ENCODE results near the gene CREBBP.

Gene CREBBP

GRCh38 chr16:3774819-3775218, 105.7 kb downstream of the CREBBP start:
- FAIRE-seq (no peak), DNase-seq (ENCODE audit: extremely low spot score, insufficient read length, low read depth) (no peak)

GRCh38 chr16:3774156-3774767, 106.3 kb downstream of the CREBBP start:
- FAIRE-seq (no peak), DNase-seq (ENCODE audit: extremely low spot score, insufficient read length, low read depth) (no peak)

DNA sequence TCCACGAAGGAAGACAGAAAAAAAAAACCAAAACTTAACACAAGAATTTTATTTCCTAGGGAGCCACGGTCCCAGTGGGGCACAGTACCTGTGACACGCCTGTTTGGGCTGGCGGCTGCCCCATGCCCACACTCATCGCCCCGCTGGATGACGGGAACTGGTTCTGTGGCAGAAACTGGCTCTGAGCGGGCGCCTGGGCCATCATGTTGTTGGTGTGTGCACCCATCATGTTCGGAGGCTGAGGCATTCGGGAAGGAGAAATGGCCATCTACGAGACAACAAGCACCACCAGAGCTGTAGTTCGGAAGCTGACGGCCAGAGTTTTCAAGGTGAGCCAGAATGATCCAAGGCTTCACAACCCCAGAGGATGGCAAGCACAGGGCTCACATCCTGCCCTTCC, 106.8 kb downstream of the CREBBP start:
- DNase-seq (ENCODE audit: extremely low spot score, insufficient read length, low read depth) (no peak), FAIRE-seq (no peak)

GRCh38 chr16:3771513-3771912, 109.0 kb downstream of the CREBBP start:
- FAIRE-seq, result no peak
- no peak for DNase-seq (ENCODE audit: extremely low spot score, insufficient read length, low read depth)

DNA sequence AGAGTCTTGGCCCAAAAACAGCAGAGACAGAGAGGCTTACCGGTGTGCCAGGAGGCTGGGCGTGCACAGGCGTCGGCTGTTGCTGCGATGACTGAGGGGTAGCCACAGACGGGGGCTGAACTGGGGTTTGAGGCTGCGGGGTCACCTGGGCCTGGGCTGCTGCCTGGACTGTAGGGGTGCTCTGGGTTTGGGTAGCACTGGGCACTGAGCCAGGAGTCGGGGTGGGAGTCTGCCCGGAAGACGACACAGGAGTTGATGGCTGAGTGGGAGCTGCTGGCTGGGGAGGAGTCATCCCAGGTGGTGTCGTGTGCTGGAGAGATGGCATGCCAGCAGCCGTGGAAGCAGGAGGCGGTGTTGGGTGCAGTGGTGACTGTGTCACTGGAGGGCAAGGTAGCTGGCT, 110.0 kb downstream of the CREBBP start:
- FAIRE-seq, result no peak
- DNase-seq (ENCODE audit: extremely low spot score, insufficient read length, low read depth), result no peak

DNA sequence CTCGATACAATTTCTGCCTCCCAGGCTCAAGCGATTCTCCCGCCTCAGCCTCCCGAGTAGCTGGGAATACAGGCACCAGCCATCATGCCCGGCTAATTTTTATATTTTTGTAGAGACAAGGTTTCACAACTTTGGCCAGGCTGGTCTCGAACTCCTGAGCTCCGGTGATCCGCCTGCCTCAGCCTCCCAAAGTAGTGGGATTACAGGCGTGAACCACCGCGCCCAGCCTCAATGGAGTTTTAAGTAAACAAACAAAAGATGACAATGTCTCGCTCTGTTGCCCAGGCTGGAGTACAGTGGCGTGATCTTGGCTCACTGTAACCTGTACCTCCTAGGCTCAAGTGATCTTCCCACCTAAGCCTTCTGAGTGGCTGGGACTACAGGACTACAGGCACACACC, 110.6 kb downstream of the CREBBP start:
- FAIRE-seq (no peak), DNase-seq (ENCODE audit: extremely low spot score, insufficient read length, low read depth) (no peak)

DNA sequence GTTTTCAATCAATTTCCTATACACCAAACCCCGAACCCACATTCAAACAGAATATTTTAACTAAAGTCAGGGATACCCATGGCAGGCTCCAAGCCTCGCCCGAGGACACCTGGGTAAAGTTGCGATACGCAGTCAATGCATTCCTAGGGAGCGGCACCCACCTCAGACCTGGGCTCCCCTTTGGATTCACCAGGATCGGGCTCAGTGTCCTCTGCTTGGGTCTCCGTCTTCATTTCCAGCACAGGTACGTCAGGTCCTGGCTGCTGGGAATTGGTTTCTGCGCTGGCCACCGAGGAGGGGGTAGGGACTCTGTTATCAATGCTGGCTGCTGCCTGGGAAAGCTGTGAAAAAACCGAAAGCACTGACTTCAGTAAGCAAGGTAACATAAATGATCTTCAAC, 111.5 kb downstream of the CREBBP start:
- DNase-seq (ENCODE audit: extremely low spot score, insufficient read length, low read depth) (no peak), FAIRE-seq (no peak)

- peak; percentile 9 for FAIRE-seq
- DNase-seq (ENCODE audit: extremely low spot score, insufficient read length, low read depth), result no peak
Measured at GRCh38 chr16:3767333-3767986, 113.1 kb downstream of the CREBBP start.

GRCh38 chr16:3766177-3766576, 114.3 kb downstream of the CREBBP start:
- FAIRE-seq, result no peak
- no peak for DNase-seq (ENCODE audit: extremely low spot score, insufficient read length, low read depth)

- FAIRE-seq, result no peak
- DNase-seq (ENCODE audit: extremely low spot score, insufficient read length, low read depth), result no peak
Measured at GRCh38 chr16:3764409-3764808, 116.1 kb downstream of the CREBBP start.

DNA sequence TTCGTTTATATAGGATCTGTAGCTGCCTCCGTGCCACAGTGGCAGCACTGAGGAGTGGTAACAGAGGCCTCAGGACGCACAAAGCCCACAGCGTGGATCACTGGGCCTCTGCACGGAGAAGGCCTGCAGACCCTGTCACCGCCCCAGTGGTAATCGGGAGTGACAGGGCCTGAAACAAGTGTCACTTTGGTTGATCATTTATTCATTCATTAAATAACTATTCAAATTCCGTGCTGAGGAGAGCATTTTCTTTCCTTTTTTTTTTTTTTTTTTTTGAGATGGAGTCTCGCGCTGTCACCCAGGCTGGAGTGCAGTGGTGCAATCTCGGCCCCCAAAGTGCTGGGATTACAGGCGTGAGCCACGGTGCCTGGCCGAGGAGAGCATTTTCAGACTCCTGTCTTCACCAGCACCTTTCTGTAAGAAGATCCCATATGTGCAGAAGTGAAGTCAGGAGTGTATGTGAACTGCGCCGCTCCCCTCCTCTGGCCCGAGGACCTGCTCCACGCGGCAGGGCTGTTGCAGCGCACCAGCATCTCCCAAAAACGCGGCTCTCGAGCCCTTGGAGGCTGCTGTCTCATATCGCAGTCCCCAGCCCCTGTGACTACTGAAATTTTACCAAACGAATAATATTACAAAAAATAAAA, 118.3 kb downstream of the CREBBP start:
- DNase-seq (ENCODE audit: extremely low spot score, insufficient read length, low read depth), result no peak
- FAIRE-seq, result no peak

GRCh38 chr16:3761375-3762106, 119.0 kb downstream of the CREBBP start:
- DNase-seq (ENCODE audit: extremely low spot score, insufficient read length, low read depth) (no peak), FAIRE-seq (no peak)

DNA sequence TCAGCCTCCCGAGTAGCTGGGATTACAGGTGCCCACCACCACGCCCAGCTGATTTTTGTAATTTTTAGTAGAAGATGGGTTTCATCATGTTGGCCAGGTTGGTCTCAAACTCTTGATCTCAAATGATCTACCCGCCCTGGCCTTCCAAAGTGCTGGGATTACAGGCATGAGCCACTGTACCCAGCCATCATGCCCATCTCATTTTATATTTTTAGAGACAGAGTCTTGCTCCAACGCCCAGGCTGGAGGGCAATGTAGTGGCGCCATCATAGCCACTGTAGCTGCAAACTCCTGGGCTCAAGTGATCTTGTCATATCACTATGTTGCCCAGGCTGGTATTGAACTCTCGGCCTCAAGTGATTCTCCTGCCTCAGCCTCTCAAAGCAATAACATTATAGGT, 120.0 kb downstream of the CREBBP start:
- FAIRE-seq (no peak), DNase-seq (ENCODE audit: extremely low spot score, insufficient read length, low read depth) (no peak)

GRCh38 chr16:3759736-3760135, 120.8 kb downstream of the CREBBP start:
- FAIRE-seq, result no peak
- no peak for DNase-seq (ENCODE audit: extremely low spot score, insufficient read length, low read depth)

DNA sequence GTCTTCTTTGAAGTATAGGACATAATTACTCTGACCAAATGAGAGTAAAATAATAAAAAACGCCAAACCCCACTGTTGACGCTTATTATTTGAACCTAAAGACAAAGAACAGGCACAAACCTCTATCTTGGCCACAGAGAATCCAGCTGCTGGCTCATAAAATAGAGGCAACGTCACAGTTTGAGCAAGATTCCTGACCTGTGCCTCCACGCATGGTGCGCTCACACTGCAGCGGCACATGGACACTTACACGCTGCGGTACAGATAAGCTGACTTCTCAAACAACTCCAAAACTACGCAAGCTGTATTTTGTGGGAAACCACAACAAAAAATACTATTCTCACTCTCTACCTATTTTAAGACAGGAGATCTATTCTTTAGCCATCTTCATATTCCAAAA, 124.4 kb downstream of the CREBBP start:
- FAIRE-seq (no peak), DNase-seq (ENCODE audit: extremely low spot score, insufficient read length, low read depth) (no peak)

DNA sequence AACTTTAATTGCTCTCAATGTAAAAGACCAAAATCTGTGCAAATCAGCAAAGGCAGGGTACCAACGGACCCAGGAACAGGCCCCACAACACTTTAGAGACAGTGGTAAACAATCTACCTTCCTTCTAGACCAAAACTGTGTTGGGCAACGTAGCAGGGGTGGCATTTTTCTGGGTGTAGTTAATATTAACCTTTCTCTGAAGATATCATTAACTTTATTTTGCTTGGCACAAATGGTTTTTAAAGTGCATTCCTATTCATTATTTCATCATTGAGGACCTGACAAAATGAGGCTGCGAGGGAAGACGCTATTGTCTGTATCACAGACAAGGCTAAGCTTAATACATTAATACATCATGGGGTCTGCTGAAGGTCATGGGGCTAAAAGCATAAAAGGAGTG, 125.3 kb downstream of the CREBBP start:
- FAIRE-seq, result no peak
- no peak for DNase-seq (ENCODE audit: extremely low spot score, insufficient read length, low read depth)

GRCh38 chr16:3754772-3755171, 125.7 kb downstream of the CREBBP start:
- DNase-seq (ENCODE audit: extremely low spot score, insufficient read length, low read depth) (no peak), FAIRE-seq (no peak)

GRCh38 chr16:3754081-3754703, 126.3 kb downstream of the CREBBP start:
- FAIRE-seq (no peak), DNase-seq (ENCODE audit: extremely low spot score, insufficient read length, low read depth) (no peak)

- DNase-seq (ENCODE audit: extremely low spot score, insufficient read length, low read depth), result no peak
- no peak for FAIRE-seq
Measured at GRCh38 chr16:3752984-3753383, 127.5 kb downstream of the CREBBP start.

DNA sequence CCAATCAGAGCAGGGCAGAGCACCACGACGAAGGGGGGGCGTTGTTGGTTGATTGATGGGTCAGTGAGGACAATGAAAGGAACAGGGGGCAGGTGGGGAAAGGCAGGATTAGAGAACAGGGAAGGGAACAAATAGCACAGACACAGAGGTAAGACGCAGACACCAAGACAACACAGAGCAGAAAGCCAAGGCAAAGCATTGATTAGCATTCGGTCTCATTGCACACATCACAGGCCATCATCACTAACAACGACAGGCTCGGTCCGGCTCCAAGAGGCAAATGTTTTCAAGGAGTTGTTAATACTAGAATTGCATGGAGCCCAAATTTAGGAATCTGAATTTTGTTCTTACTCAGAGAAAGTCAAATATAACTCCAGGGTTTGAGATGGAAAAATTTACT, 128.6 kb downstream of the CREBBP start:
- FAIRE-seq, result no peak
- no peak for DNase-seq (ENCODE audit: extremely low spot score, insufficient read length, low read depth)

GRCh38 chr16:3748307-3748706, 132.2 kb downstream of the CREBBP start:
- DNase-seq (ENCODE audit: extremely low spot score, insufficient read length, low read depth), result no peak
- no peak for FAIRE-seq
